ENCODE measurements around the gene ERVFRD-1.

ERVFRD-1 gene

GRCh38 chr6:11101417-11101816 lies 10.1 kb downstream of the ERVFRD-1 start:
- peaks cover 28% of the 10 kb centered on the region for H3K79me2 ChIP-seq (ENCODE audit: insufficient read depth, low read length)
- H3K4me2 ChIP-seq (ENCODE audit: low read length) = no peak overlapping the region
- no peaks in the 10 kb centered on the region; the same call in 1 of the 2 replicates for H3K9me3 ChIP-seq (ENCODE audit: low read length)
- H3K9me2 ChIP-seq (ENCODE audit: low read depth, low read length) = no peaks in the 10 kb centered on the region
- H3K4me1 ChIP-seq (ENCODE audit: insufficient read depth, low read length, severe bottlenecking) = no peaks in the 10 kb centered on the region
- peaks cover 10% of the 10 kb centered on the region; the same call in 1 of the 2 replicates for H3K36me3 ChIP-seq (ENCODE audit: insufficient read depth, low read length)
- no peak overlapping the region for H3K9ac ChIP-seq (ENCODE audit: low read length)
- no peak overlapping the region for H3K27ac ChIP-seq (ENCODE audit: low read depth, low read length, poor library complexity, severe bottlenecking)
- no peaks in the 10 kb centered on the region for H3F3A ChIP-seq (ENCODE audit: insufficient read depth, low read length)
- TF ChIP-seq EZH2 (IDR thresholded peaks at IDR 0.05; ENCODE audit: borderline replicate concordance, low read length) = no peak
- no peak for TF ChIP-seq CTCF (IDR thresholded peaks at IDR 0.05; ENCODE audit: low read length)
- no peak overlapping the region for H3K4me3 ChIP-seq (ENCODE audit: low read depth, low read length, poor library complexity, severe bottlenecking)
- H2AFZ ChIP-seq (ENCODE audit: low read length) = no peak overlapping the region
- H3K27me3 ChIP-seq (ENCODE audit: insufficient read depth, low read length) = no peaks in the 10 kb centered on the region
- no peaks in the 10 kb centered on the region for H4K20me1 ChIP-seq (ENCODE audit: insufficient read depth, low read length)

GRCh38 chr6:11098004-11098403 lies 13.5 kb downstream of the ERVFRD-1 start:
- Histone ChIP-seq H3K79me2 (ENCODE audit: insufficient read depth, low read length) (peaks cover 43% of the 10 kb centered on the region), H3F3A (ENCODE audit: insufficient read depth, low read length) (no peaks in the 10 kb centered on the region), H3K9me2 (ENCODE audit: low read depth, low read length) (no peaks in the 10 kb centered on the region), H3K9me3 (ENCODE audit: low read length) (no peaks in the 10 kb centered on the region; the same call in 1 of the 2 replicates), H3K9ac (ENCODE audit: low read length) (no peak overlapping the region), H3K27me3 (ENCODE audit: insufficient read depth, low read length) (no peaks in the 10 kb centered on the region), H3K4me1 (ENCODE audit: insufficient read depth, low read length, severe bottlenecking) (peaks cover 18% of the 10 kb centered on the region), H3K36me3 (ENCODE audit: insufficient read depth, low read length) (peaks cover 10% of the 10 kb centered on the region; the same call in 1 of the 2 replicates), H4K20me1 (ENCODE audit: insufficient read depth, low read length) (no peaks in the 10 kb centered on the region), H3K4me2 (ENCODE audit: low read length) (no peak overlapping the region), H2AFZ (ENCODE audit: low read length) (no peak overlapping the region), H3K27ac (ENCODE audit: low read depth, low read length, poor library complexity, severe bottlenecking) (no peak overlapping the region), H3K4me3 (ENCODE audit: low read depth, low read length, poor library complexity, severe bottlenecking) (no peak overlapping the region)
- no peak for TF ChIP-seq EZH2 (IDR thresholded peaks at IDR 0.05; ENCODE audit: borderline replicate concordance, low read length)
- TF ChIP-seq CTCF (IDR thresholded peaks at IDR 0.05; ENCODE audit: low read length) = no peak

- peaks cover 10% of the 10 kb centered on the region; the same call in 1 of the 2 replicates for H3K36me3 ChIP-seq (ENCODE audit: insufficient read depth, low read length)
- no peaks in the 10 kb centered on the region for H3K9me2 ChIP-seq (ENCODE audit: low read depth, low read length)
- no peak overlapping the region for H3K27ac ChIP-seq (ENCODE audit: low read depth, low read length, poor library complexity, severe bottlenecking)
- no peaks in the 10 kb centered on the region for H4K20me1 ChIP-seq (ENCODE audit: insufficient read depth, low read length)
- no peak overlapping the region for H3K4me2 ChIP-seq (ENCODE audit: low read length)
- peaks cover 42% of the 10 kb centered on the region for H3K79me2 ChIP-seq (ENCODE audit: insufficient read depth, low read length)
- H3F3A ChIP-seq (ENCODE audit: insufficient read depth, low read length) = no peaks in the 10 kb centered on the region
- no peaks in the 10 kb centered on the region for H3K27me3 ChIP-seq (ENCODE audit: insufficient read depth, low read length)
- no peaks in the 10 kb centered on the region; the same call in 1 of the 2 replicates for H3K9me3 ChIP-seq (ENCODE audit: low read length)
- H3K9ac ChIP-seq (ENCODE audit: low read length) = no peak overlapping the region
- no peak overlapping the region for H3K4me3 ChIP-seq (ENCODE audit: low read depth, low read length, poor library complexity, severe bottlenecking)
- TF ChIP-seq EZH2 (IDR thresholded peaks at IDR 0.05; ENCODE audit: borderline replicate concordance, low read length) (no peak), CTCF (IDR thresholded peaks at IDR 0.05; ENCODE audit: low read length) (no peak)
- H3K4me1 ChIP-seq (ENCODE audit: insufficient read depth, low read length, severe bottlenecking) = peaks cover 24% of the 10 kb centered on the region
- H2AFZ ChIP-seq (ENCODE audit: low read length) = no peak overlapping the region
Observed at GRCh38 chr6:11097476-11097875, 14.0 kb downstream of the ERVFRD-1 start.

All from OCI-LY1 (cell line).